Gastroesophageal sphincter (tissue), 4 donors: ENCODE measurements around the gene PTPN2. TPM values are rescaled to one million over a fixed set of nuclear protein-coding genes. Genes with fewer than 3 reads are reported as not detected.

ENCODE experiments used
- ATAC-seq: fragments of 150-250 bp; one replicate; pipeline ENCODE4 v1.9.1; 2016; ENCODE audit warnings: mild to moderate bottlenecking, moderate library complexity
- H3K27ac ChIP-seq, 4 donors: fragments of 200-600 bp; sonication (generic) in 3 of 4; 1 replicate in 3 of 4; 2 replicates in 1 of 4; pipeline ENCODE4 v1.5.1; 2016 to 2019
- H3K27me3 ChIP-seq: fragments of 200-600 bp; sonication (generic); one replicate; pipeline ENCODE4 v1.5.1; 2019
- H3K36me3 ChIP-seq, 2 donors: fragments of 200-600 bp; sonication (generic); one replicate each; pipeline ENCODE4 v1.5.1; 2019; ENCODE audit warnings: control low read depth in 1 of 2
- H3K4me1 ChIP-seq, 3 donors: fragments of 200-600 bp; sonication (generic); 1 replicate in 2 of 3; 2 replicates in 1 of 3; pipeline ENCODE4 v1.5.1; 2016 to 2019; ENCODE audit warnings: control low read depth in 2 of 3
- H3K4me3 ChIP-seq, 2 donors: fragments of 200-600 bp; sonication (generic); one replicate each; pipeline ENCODE4 v1.5.1; 2019; ENCODE audit warnings: mild to moderate bottlenecking in 1 of 2, moderate library complexity in 1 of 2
- H3K9me3 ChIP-seq, 3 donors: fragments of 200-600 bp; sonication (generic); one replicate each; pipeline ENCODE4 v1.5.1; 2017 to 2019; ENCODE audit warnings: control low read depth in 2 of 3
- CTCF ChIP-seq, 4 experiments: fragments of 200-600 bp in 2 of 4; fragments of 450-650 bp in 2 of 4; sonication (generic) in 1 of 4; IDR thresholded peaks; one replicate each; pipeline ENCODE4 v1.5.1; 2017 to 2019; ENCODE audit warnings: antibody characterized with exemption in 4 of 4, mild to moderate bottlenecking in 2 of 4, moderate library complexity in 2 of 4
- EP300 ChIP-seq: sonication (generic); formaldehyde crosslinking; IDR thresholded peaks from one replicate; pipeline ENCODE4 v1.6.1; 2017; ENCODE audit warnings: antibody characterized with exemption, mild to moderate bottlenecking
- POLR2A ChIP-seq, 2 donors: fragments of 450-650 bp; IDR thresholded peaks; one replicate each; pipeline ENCODE4 v1.6.1; 2017; ENCODE audit warnings: antibody characterized with exemption in 2 of 2, mild to moderate bottlenecking in 2 of 2, moderate library complexity in 1 of 2
- POLR2AphosphoS5 ChIP-seq: sonication (generic); formaldehyde crosslinking; IDR thresholded peaks from one replicate; pipeline ENCODE4 v1.6.1; 2017; ENCODE audit warnings: antibody characterized with exemption
- WGBS, 2 donors: methylation state at CpG; one replicate each; pipeline ENCODE4 v1.1.5; 2018; ENCODE audit warnings: low coverage in 1 of 2; 5-methylcytosine and 5-hydroxymethylcytosine counted together
- total RNA-seq, 4 donors: library from RNA; depleted of rRNA; stranded (reverse); fragments of >200 nt; gene quantifications; one replicate each; pipeline ENCODE4 v1.1.0, GENCODE V29; 2016

PTPN2 gene
- total RNA-seq, 4 donors from 2014 or later: 13.0 to 30.6 (median 19.6) TPM

- 95 to 98% methylated on average over 4 of the region's 4 CpGs for WGBS, 2 donors
- no peak for ATAC-seq
Observed at GRCh38 chr18:12855916-12856315, 28.1 kb downstream of the PTPN2 start.

GRCh38 chr18:12852566-12853315 is 31.3 kb downstream of the PTPN2 start:
- H3K9me3 ChIP-seq: no peaks in the 10 kb centered on the region
- peaks cover 0 to 25% of the 10 kb centered on the region in 2 donors for H3K36me3 ChIP-seq
- TF ChIP-seq EP300 (no peak), POLR2A (IDR thresholded peaks at IDR 0.05) (no peak), CTCF (IDR thresholded peaks at IDR 0.05) (no peak), POLR2AphosphoS5 (no peak)
- no peak overlapping the region for H3K27ac ChIP-seq
- no peaks in the 10 kb centered on the region for H3K27me3 ChIP-seq
- no peak overlapping the region for H3K4me3 ChIP-seq
- no peaks in the 10 kb centered on the region for H3K4me1 ChIP-seq
- ATAC-seq: no peak
- WGBS, 2 donors: 90 to 100% methylated on average over 2 to 7 of the region's 7 CpGs

More at GRCh38 chr18:12855916-12856315, 28.1 kb downstream of the PTPN2 start:
- H3K4me3 ChIP-seq: no peak overlapping the region
- no peak overlapping the region for H3K27ac ChIP-seq
- peaks cover 0 to 25% of the 10 kb centered on the region in 2 donors for H3K36me3 ChIP-seq
- H3K27me3 ChIP-seq: no peaks in the 10 kb centered on the region
- H3K4me1 ChIP-seq: no peaks in the 10 kb centered on the region
- H3K9me3 ChIP-seq: no peaks in the 10 kb centered on the region
- TF ChIP-seq POLR2A (IDR thresholded peaks at IDR 0.05) (no peak), EP300 (no peak), POLR2AphosphoS5 (no peak), CTCF (IDR thresholded peaks at IDR 0.05) (no peak)

GRCh38 chr18:12851716-12852115 is 32.3 kb downstream of the PTPN2 start:
- no peak overlapping the region for H3K4me3 ChIP-seq
- H3K27me3 ChIP-seq: no peaks in the 10 kb centered on the region
- no peaks in the 10 kb centered on the region for H3K4me1 ChIP-seq
- H3K9me3 ChIP-seq: no peaks in the 10 kb centered on the region
- H3K27ac ChIP-seq: no peak overlapping the region
- ATAC-seq: no peak
- peaks cover 0 to 17% of the 10 kb centered on the region in 2 donors for H3K36me3 ChIP-seq
- TF ChIP-seq POLR2A (IDR thresholded peaks at IDR 0.05): no peak
- TF ChIP-seq CTCF (IDR thresholded peaks at IDR 0.05): no peak
- TF ChIP-seq POLR2AphosphoS5: no peak
- no peak for TF ChIP-seq EP300
- 75 to 87% methylated on average over 3 of the region's 3 CpGs for whole genome bisulfite sequencing, 2 donors

- no peaks in the 10 kb centered on the region for H3K27me3 ChIP-seq
- peaks cover 0 to under 1% of the 10 kb centered on the region in 2 donors for H3K36me3 ChIP-seq
- H3K9me3 ChIP-seq: no peaks in the 10 kb centered on the region
- TF ChIP-seq POLR2A (IDR thresholded peaks at IDR 0.05): no peak
- no peak overlapping the region for H3K27ac ChIP-seq
- 85 to 92% methylated on average over 1 to 2 of the region's 2 CpGs for WGBS, 2 donors
- no peak overlapping the region for H3K4me3 ChIP-seq
- no peak for ATAC-seq
- H3K4me1 ChIP-seq: no peaks in the 10 kb centered on the region
Observed at GRCh38 chr18:12849548-12849947, 34.5 kb downstream of the PTPN2 start.

- Histone ChIP-seq H3K27ac (no peak overlapping the region), H3K36me3 (no peaks in the 10 kb centered on the region), H3K4me3 (no peak overlapping the region), H3K9me3 (no peaks in the 10 kb centered on the region), H3K27me3 (no peaks in the 10 kb centered on the region), H3K4me1 (no peaks in the 10 kb centered on the region)
- ATAC-seq: no peak
- 86 to 90% methylated on average over 1 of the region's 1 CpG for WGBS, 2 donors
- no peak for TF ChIP-seq CTCF (IDR thresholded peaks at IDR 0.05)
- no peak for TF ChIP-seq EP300
- TF ChIP-seq POLR2A (IDR thresholded peaks at IDR 0.05): no peak
- no peak for TF ChIP-seq POLR2AphosphoS5
Observed at GRCh38 chr18:12848405-12848804, 35.6 kb downstream of the PTPN2 start.
